Heart right ventricle (tissue), 16 donors: ENCODE data around the gene EFCAB11. TPM values are rescaled to one million over a fixed set of nuclear protein-coding genes. Genes with fewer than 3 reads are reported as not detected.

Source experiments
- ATAC-seq, 8 donors: fragments of 200-7000 bp; cut with Tn5 transposase; one replicate each; pipeline ENCODE4 v1.9.1; 2020; ENCODE audit warnings: mild to moderate bottlenecking in 8 of 8, moderate library complexity in 8 of 8, moderate number of reproducible peaks in 1 of 8
- DNase-seq, 2 donors: peaks; one replicate each; pipeline ENCODE4 v3.0.0-alpha.2; 2020
- H3K27ac ChIP-seq, 10 donors: fragments of 200-600 bp; sonication (generic) in 2 of 10; one replicate each; pipeline versions ENCODE4 v1.5.0 to v1.8.0; 2020 to 2022; ENCODE audit warnings: mild to moderate bottlenecking in 3 of 10
- H3K27me3 ChIP-seq, 7 donors: fragments of 200-600 bp; one replicate each; pipeline ENCODE4 v1.8.0; 2021 to 2022; ENCODE audit warnings: mild to moderate bottlenecking in 2 of 7
- H3K36me3 ChIP-seq, 9 donors: fragments of 200-600 bp; sonication (generic) in 1 of 9; one replicate each; pipeline versions ENCODE4 v1.5.0 to v1.8.0; 2020 to 2022; ENCODE audit warnings: mild to moderate bottlenecking in 2 of 9
- H3K4me1 ChIP-seq, 9 donors: fragments of 200-600 bp; sonication (generic) in 1 of 9; one replicate each; pipeline versions ENCODE4 v1.5.0 to v1.8.0; 2020 to 2022; ENCODE audit warnings: mild to moderate bottlenecking in 4 of 9
- H3K4me3 ChIP-seq, 10 donors: fragments of 200-600 bp; sonication (generic) in 2 of 10; one replicate each; pipeline versions ENCODE4 v1.5.0 to v1.8.0; 2020 to 2022; ENCODE audit warnings: mild to moderate bottlenecking in 7 of 10, moderate library complexity in 2 of 10
- H3K9me3 ChIP-seq, 11 donors: fragments of 200-600 bp in 10 of 11; sonication (generic) in 2 of 11; one replicate each; pipeline versions ENCODE4 v1.5.0 to v1.8.0; 2013 to 2022; ENCODE audit warnings: mild to moderate bottlenecking in 2 of 11, control low read depth in 1 of 11, moderate library complexity in 1 of 11
- WGBS, 2 donors: extraction: QIAGEN DNeasy Blood & Tissue Kit; methylation state at CpG; one replicate each; pipeline ENCODE4 v1.1.7; 2013; ENCODE audit warnings: inconsistent platforms in 1 of 2; 5-methylcytosine and 5-hydroxymethylcytosine counted together
- intact Hi-C, 10 donors: fragments of 100-400 bp; cut with DNase I; formaldehyde crosslinking; loops; one replicate each; pipeline versions ENCODE4 v1.11.1 to v1.14.2; 2022
- polyA plus RNA-seq, 2 donors: library from polyadenylated mRNA; stranded (reverse); fragments of 200-250 nt; gene quantifications; one replicate each; pipeline ENCODE4 v1.2.3, GENCODE V29; 2013
- total RNA-seq, 10 donors: library from RNA; stranded (reverse); fragmentation: NEBNext Ultra II Directional in 3 of 10; extraction: Animal tissue kit (Norgen Biotek cat#: 25700) in 3 of 10; gene quantifications; one replicate each; pipeline versions ENCODE4 v1.2.1 to v1.2.4, GENCODE V29; 2021 to 2023
- TF ChIP-seq, protein P1 (sequence below), 9 donors: fragments of 200-600 bp; sonication (generic) in 2 of 9; IDR thresholded peaks; one replicate each; pipeline versions ENCODE4 v1.5.0 to v1.8.0; 2021 to 2022; ENCODE audit warnings: antibody characterized with exemption in 9 of 9, mild to moderate bottlenecking in 5 of 9, moderate library complexity in 1 of 9
- donor health status: Arrhythmogenic right ventricular cardiomyopathy.
- donor health status: ischemic (EF 13 %, LVEDD 7.1; RV severe dilation, severe dysfunction).
- donor health status: healthy with polysubstance abuse.
- donor health status: DM: no; HTN: yes; CAD: no.
- donor health status: DM: no; HTN: no; CAD: no.
- donor health status: ischemic (EF 25% LVEDD 6.9; RV normal size, moderate dysfunction).
- donor health status: ischemic (EF 25% LVEDD 5.7; RV mildly dilated, moderate dysfunction).
- donor health status: healthy.
- donor health status: DM: yes; HTN: yes; CAD: no.
- donor health status: Ischemic cardiomyopathy.
- donor health status: ischemic (EF 35%, LVEDD 5.7; RV mildly dilated, moderate dysfunction).
- donor health status: nonischemic (EF 11% LVEDD 7.7; RV severe dilation, severe dysfunction).
- donor health status: DM: yes; HTN: yes; CAD: no.
- donor health status: PGD.
- donor health status: ischemic (EF 29% LVEDD 5.4; RV normal size, mild dysfunction).
- donor health status: nonischemic (EF 23%, LVEDD 6.1; RV moderate dilation, normal function).

EFCAB11 gene
- total and polyA plus RNA-seq, 12 donors, result 0.95 to 6.7 (median 3.4) TPM

GRCh38 chr14:89823743-89824142 lies 130.8 kb downstream of the EFCAB11 start:
- WGBS, 2 donors, result 91 to 95% methylated on average over 2 of the region's 2 CpGs
- Histone ChIP-seq H3K36me3 (no peaks in the 10 kb centered on the region), H3K4me3 (no peak overlapping the region), H3K27me3 (no peaks in the 10 kb centered on the region), H3K27ac (no peak overlapping the region), H3K9me3 (peaks cover 0 to 21% (median 11%) of the 10 kb centered on the region in 11 donors), H3K4me1 (no peaks in the 10 kb centered on the region)
- DNase-seq (no peak), ATAC-seq (no peak)
- intact Hi-C loops, result no loop called here
- TF ChIP-seq, protein P1, sequence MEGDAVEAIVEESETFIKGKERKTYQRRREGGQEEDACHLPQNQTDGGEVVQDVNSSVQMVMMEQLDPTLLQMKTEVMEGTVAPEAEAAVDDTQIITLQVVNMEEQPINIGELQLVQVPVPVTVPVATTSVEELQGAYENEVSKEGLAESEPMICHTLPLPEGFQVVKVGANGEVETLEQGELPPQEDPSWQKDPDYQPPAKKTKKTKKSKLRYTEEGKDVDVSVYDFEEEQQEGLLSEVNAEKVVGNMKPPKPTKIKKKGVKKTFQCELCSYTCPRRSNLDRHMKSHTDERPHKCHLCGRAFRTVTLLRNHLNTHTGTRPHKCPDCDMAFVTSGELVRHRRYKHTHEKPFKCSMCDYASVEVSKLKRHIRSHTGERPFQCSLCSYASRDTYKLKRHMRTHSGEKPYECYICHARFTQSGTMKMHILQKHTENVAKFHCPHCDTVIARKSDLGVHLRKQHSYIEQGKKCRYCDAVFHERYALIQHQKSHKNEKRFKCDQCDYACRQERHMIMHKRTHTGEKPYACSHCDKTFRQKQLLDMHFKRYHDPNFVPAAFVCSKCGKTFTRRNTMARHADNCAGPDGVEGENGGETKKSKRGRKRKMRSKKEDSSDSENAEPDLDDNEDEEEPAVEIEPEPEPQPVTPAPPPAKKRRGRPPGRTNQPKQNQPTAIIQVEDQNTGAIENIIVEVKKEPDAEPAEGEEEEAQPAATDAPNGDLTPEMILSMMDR (IDR thresholded peaks at IDR 0.05), result no peak

- Histone ChIP-seq H3K27ac (no peak overlapping the region), H3K27me3 (no peaks in the 10 kb centered on the region), H3K4me1 (peaks cover 0 to 4% (median 0%) of the 10 kb centered on the region in 9 donors), H3K36me3 (no peaks in the 10 kb centered on the region), H3K4me3 (peak overlapping the region in 2 of 10 donors; percentile 10 to 25), H3K9me3 (no peaks in the 10 kb centered on the region)
- DNase-seq (no peak), ATAC-seq (no peak)
- WGBS, 2 donors, result 89 to 90% methylated on average over 11 of the region's 11 CpGs
- intact Hi-C loops, result no loop called here
- TF ChIP-seq, protein P1 (IDR thresholded peaks at IDR 0.05), result no peak
Measured at GRCh38 chr14:89814126-89814525, 140.4 kb downstream of the EFCAB11 start.

GRCh38 chr14:89813617-89814031 lies 140.9 kb downstream of the EFCAB11 start:
- DNase-seq, result no peak
- peak overlapping the region in 4 of 10 donors; percentile 10 to 27 (median 22) for H3K4me3 ChIP-seq
- no peaks in the 10 kb centered on the region for H3K36me3 ChIP-seq
- peaks cover 0 to 4% (median 0%) of the 10 kb centered on the region in 9 donors for H3K4me1 ChIP-seq
- intact Hi-C loops, result no loop called here
- no peaks in the 10 kb centered on the region for H3K9me3 ChIP-seq
- H3K27ac ChIP-seq, result no peak overlapping the region
- ATAC-seq, result peak in 4 of 8 donors; percentile 55 to 68 (median 60)
- WGBS, 2 donors, result 18 to 40% methylated on average over 12 of the region's 12 CpGs
- H3K27me3 ChIP-seq, result no peaks in the 10 kb centered on the region
- TF ChIP-seq, protein P1 (IDR thresholded peaks at IDR 0.05), result no peak

- WGBS, 2 donors, result 88 to 89% methylated on average over 5 of the region's 5 CpGs
- TF ChIP-seq, protein P1 (IDR thresholded peaks at IDR 0.05), result no peak
- intact Hi-C loops, result no loop called here
- no peaks in the 10 kb centered on the region for H3K36me3 ChIP-seq
- H3K4me3 ChIP-seq, result no peak overlapping the region
- no peak overlapping the region for H3K27ac ChIP-seq
- no peaks in the 10 kb centered on the region for H3K27me3 ChIP-seq
- DNase-seq (no peak), ATAC-seq (no peak)
- H3K9me3 ChIP-seq, result no peaks in the 10 kb centered on the region
- peaks cover 0 to 12% (median 0%) of the 10 kb centered on the region in 9 donors for H3K4me1 ChIP-seq
Measured at GRCh38 chr14:89811954-89812575, 142.5 kb downstream of the EFCAB11 start.
